CD4-positive, alpha-beta memory T cell (primary cell): ENCODE measurements around the gene RGS4. TPM values are rescaled to one million over a fixed set of nuclear protein-coding genes. Genes with fewer than 3 reads are reported as not detected.

ENCODE experiments used
- CTCF ChIA-PET: fragments of 350-600 bp; sonication (Branson Sonifier 250); formaldehyde crosslinking; loops from one replicate; lab custom pipeline; 2021; ENCODE audit warnings: inconsistent platforms; ENCODE audit not compliant: partially characterized antibody; lab: Charles Lee
- POLR2A ChIA-PET: fragments of 350-600 bp; sonication (Branson Sonifier 250); formaldehyde crosslinking; loops from one replicate; lab custom pipeline; 2021; ENCODE audit not compliant: partially characterized antibody; lab: Charles Lee
- DNase-seq, 5 donors: peaks; one replicate each; pipeline versions ENCODE4 v3.0.0 to v3.0.0-alpha.2; 2020 to 2022; ENCODE audit warnings: mixed read lengths in 1 of 5
- H3K27ac ChIP-seq: one replicate; pipeline ENCODE4 v1.7.0; 2013; ENCODE audit warnings: low read depth, low read length
- H3K27me3 ChIP-seq: 2 replicates; pipeline ENCODE4 v1.7.0; 2013; ENCODE audit warnings: mild to moderate bottlenecking, low read length, moderate library complexity; ENCODE audit not compliant: insufficient read depth
- H3K36me3 ChIP-seq: 2 replicates; pipeline ENCODE4 v1.7.0; 2013; ENCODE audit warnings: mild to moderate bottlenecking, low read length, moderate library complexity; ENCODE audit not compliant: insufficient read depth
- H3K4me1 ChIP-seq: 2 replicates; pipeline ENCODE4 v1.7.0; 2013; ENCODE audit warnings: mild to moderate bottlenecking, low read length, moderate library complexity; ENCODE audit not compliant: insufficient read depth
- H3K4me3 ChIP-seq, 2 donors: one replicate each; pipeline ENCODE4 v1.7.0; 2013; ENCODE audit warnings: low read length in 2 of 2, mild to moderate bottlenecking in 1 of 2
- H3K9me3 ChIP-seq, 2 donors: one replicate each; pipeline ENCODE4 v1.7.0; 2013; ENCODE audit warnings: low read length in 2 of 2, control low read depth in 1 of 2; ENCODE audit not compliant: control insufficient read depth in 1 of 2
- H3K27ac Mint-ChIP-seq, 7 donors: one replicate each; pipeline ENCODE4 v1.8.0; 2020 to 2021; ENCODE audit warnings: mixed read lengths in 7 of 7, mild to moderate bottlenecking in 6 of 7, inconsistent platforms in 3 of 7, moderate library complexity in 3 of 7
- H3K27me3 Mint-ChIP-seq, 2 donors: one replicate each; pipeline ENCODE4 v1.8.0; 2020 to 2021; ENCODE audit warnings: mixed read lengths in 2 of 2
- H3K36me3 Mint-ChIP-seq, 2 donors: one replicate each; pipeline ENCODE4 v1.8.0; 2020 to 2021; ENCODE audit warnings: mixed read lengths in 2 of 2, inconsistent platforms in 1 of 2, mild to moderate bottlenecking in 1 of 2
- H3K4me1 Mint-ChIP-seq, 4 donors: one replicate each; pipeline ENCODE4 v1.8.0; 2020 to 2021; ENCODE audit warnings: mixed read lengths in 4 of 4, mild to moderate bottlenecking in 1 of 4
- H3K4me3 Mint-ChIP-seq, 8 donors: one replicate each; pipeline ENCODE4 v1.8.0; 2020 to 2021; ENCODE audit warnings: mixed read lengths in 8 of 8, mild to moderate bottlenecking in 7 of 8, moderate library complexity in 6 of 8, inconsistent platforms in 3 of 8
- H3K9me3 Mint-ChIP-seq, 8 donors: one replicate each; pipeline ENCODE4 v1.8.0; 2020 to 2021; ENCODE audit warnings: mixed read lengths in 8 of 8, mild to moderate bottlenecking in 5 of 8, inconsistent platforms in 3 of 8, moderate library complexity in 1 of 8
- intact Hi-C: fragments of 100-400 bp; cut with micrococcal nuclease; formaldehyde crosslinking; loops from one replicate; pipeline ENCODE4 v1.15.1; 2023
- polyA plus RNA-seq, 2 donors: library from polyadenylated mRNA; unstranded; fragments of 300-500 nt; fragmentation: Illumina TruSeq; gene quantifications; one replicate each; pipeline ENCODE4 v1.2.3, GENCODE V29; 2021
- total RNA-seq, 2 experiments: library from RNA; stranded (reverse); gene quantifications; one replicate each; pipeline ENCODE4 v1.2.3, GENCODE V29; 2021

RGS4 gene
- total and polyA plus RNA-seq, 4 experiments from 2014 or later = not detected

GRCh38 chr1:163055005-163055404 is 14.2 kb upstream of the RGS4 start:
- no peaks in the 10 kb centered on the region for H3K36me3 ChIP-seq
- H3K4me3 ChIP-seq = no peak overlapping the region
- H3K36me3 Mint-ChIP-seq = no peaks in the 10 kb centered on the region
- CTCF ChIA-PET = no interaction called here
- H3K27ac ChIP-seq = no peak overlapping the region
- POLR2A ChIA-PET = no interaction called here
- intact Hi-C loops = no loop called here
- H3K27me3 Mint-ChIP-seq = peaks cover 3 to 4% of the 10 kb centered on the region in 2 donors
- H3K9me3 Mint-ChIP-seq = no peaks in the 10 kb centered on the region
- H3K4me3 Mint-ChIP-seq = no peak overlapping the region
- H3K4me1 ChIP-seq = no peaks in the 10 kb centered on the region
- H3K9me3 ChIP-seq = no peaks in the 10 kb centered on the region
- DNase-seq = no peak
- H3K4me1 Mint-ChIP-seq = no peaks in the 10 kb centered on the region
- no peak overlapping the region for H3K27ac Mint-ChIP-seq
- H3K27me3 ChIP-seq = no peaks in the 10 kb centered on the region

DNA sequence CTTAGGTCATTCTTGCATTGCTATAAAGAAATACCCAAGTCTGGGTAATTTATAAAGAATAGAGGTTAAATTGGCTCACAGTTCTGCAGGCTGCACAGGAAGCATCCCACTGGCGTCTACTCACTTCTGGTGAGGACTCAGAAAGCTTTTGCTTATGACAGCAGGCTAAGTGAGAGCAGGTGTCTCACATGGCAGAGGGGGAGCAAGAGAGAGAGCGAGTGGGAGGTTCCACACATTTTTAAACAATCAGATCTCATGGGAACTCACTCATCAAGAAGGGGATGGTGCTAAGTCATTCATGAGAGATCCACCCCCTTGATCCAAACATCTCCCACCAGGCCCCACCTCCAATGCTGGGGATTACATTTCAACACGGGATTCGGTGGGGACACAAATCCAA is 13.6 kb upstream of the RGS4 start:
- H3K9me3 Mint-ChIP-seq = no peaks in the 10 kb centered on the region
- H3K27me3 Mint-ChIP-seq = peaks cover 3 to 4% of the 10 kb centered on the region in 2 donors
- POLR2A ChIA-PET = no interaction called here
- no peak overlapping the region for H3K27ac Mint-ChIP-seq
- H3K27me3 ChIP-seq = no peaks in the 10 kb centered on the region
- H3K4me1 ChIP-seq = no peaks in the 10 kb centered on the region
- no peak overlapping the region for H3K4me3 Mint-ChIP-seq
- no peaks in the 10 kb centered on the region for H3K36me3 ChIP-seq
- no peaks in the 10 kb centered on the region for H3K36me3 Mint-ChIP-seq
- H3K4me1 Mint-ChIP-seq = no peaks in the 10 kb centered on the region
- H3K27ac ChIP-seq = no peak overlapping the region
- intact Hi-C loops = no loop called here
- CTCF ChIA-PET = no interaction called here
- H3K4me3 ChIP-seq = no peak overlapping the region
- DNase-seq = no peak
- no peaks in the 10 kb centered on the region for H3K9me3 ChIP-seq

GRCh38 chr1:163056831-163057230 is 12.3 kb upstream of the RGS4 start:
- Histone ChIP-seq H3K27ac (no peak overlapping the region), H3K4me1 (no peaks in the 10 kb centered on the region), H3K9me3 (no peaks in the 10 kb centered on the region), H3K4me3 (no peak overlapping the region), H3K36me3 (no peaks in the 10 kb centered on the region), H3K27me3 (no peaks in the 10 kb centered on the region)
- DNase-seq = no peak
- Mint-ChIP-seq H3K4me3 (no peak overlapping the region), H3K9me3 (no peaks in the 10 kb centered on the region), H3K36me3 (no peaks in the 10 kb centered on the region), H3K27me3 (peaks cover 3 to 4% of the 10 kb centered on the region in 2 donors), H3K4me1 (no peaks in the 10 kb centered on the region), H3K27ac (no peak overlapping the region)
- intact Hi-C loops = no loop called here
- CTCF ChIA-PET = no interaction called here
- POLR2A ChIA-PET = no interaction called here

DNA sequence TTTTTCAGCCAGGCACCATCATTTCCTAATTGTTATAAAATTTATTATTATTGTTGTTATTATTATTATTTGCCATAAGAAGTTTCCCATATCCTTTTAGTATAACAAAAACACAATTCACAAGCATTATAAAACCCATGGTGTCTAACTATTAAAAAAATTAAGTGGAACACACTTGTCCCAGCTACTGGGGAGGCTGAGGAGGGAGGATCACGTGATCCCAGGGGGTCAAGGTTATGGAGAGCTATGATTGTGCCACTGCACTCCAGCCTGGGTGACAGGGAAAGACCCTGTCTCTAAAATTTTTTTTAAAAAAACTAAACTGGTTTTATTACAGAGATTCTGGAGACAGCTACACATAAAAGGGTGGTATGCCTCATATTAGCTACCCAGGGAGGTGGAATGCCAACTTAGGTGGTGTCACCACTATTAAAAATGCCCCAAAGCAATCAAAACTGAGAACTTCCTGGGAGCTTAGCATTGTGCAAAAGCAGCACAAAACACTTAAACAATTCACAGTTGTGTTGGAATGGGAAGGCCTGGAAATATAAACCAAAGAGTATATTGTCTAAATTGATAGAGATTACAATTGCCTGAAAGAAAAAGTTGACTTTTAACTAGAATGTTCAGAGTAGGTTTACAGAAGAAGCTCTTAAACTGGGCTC is 8.7 kb upstream of the RGS4 start:
- H3K27ac Mint-ChIP-seq = no peak overlapping the region

DNA sequence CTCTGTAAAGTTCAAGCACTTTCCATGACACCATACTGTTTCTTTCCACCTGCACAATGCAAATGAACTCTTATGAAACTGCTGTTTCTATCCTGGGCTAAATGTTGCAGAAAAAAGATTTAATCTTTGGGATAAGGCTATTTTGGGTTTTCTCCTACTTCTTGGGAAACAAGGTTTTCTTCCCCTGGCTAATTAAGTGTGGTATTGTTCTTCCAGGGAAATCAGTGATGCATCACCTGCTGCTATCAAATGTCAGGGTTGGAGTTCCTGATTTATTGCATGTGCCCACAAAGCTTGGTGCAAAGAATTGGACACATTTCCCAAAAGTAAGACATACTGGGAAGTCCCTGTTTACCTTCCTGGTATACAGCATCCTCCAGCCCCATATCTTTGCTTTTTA is 6.0 kb upstream of the RGS4 start:
- H3K27me3 ChIP-seq = no peaks in the 10 kb centered on the region
- no peaks in the 10 kb centered on the region for H3K4me1 ChIP-seq
- no peaks in the 10 kb centered on the region for H3K4me1 Mint-ChIP-seq
- no peaks in the 10 kb centered on the region for H3K36me3 Mint-ChIP-seq
- peaks cover 3 to 7% of the 10 kb centered on the region in 2 donors for H3K27me3 Mint-ChIP-seq
- no peaks in the 10 kb centered on the region for H3K9me3 Mint-ChIP-seq
- ChIA-PET POLR2A (no interaction called here), CTCF (no interaction called here)
- H3K27ac Mint-ChIP-seq = no peak overlapping the region
- no peak overlapping the region for H3K4me3 ChIP-seq
- intact Hi-C loops = no loop called here
- no peak overlapping the region for H3K27ac ChIP-seq
- no peaks in the 10 kb centered on the region for H3K9me3 ChIP-seq
- no peak for DNase-seq
- no peak overlapping the region for H3K4me3 Mint-ChIP-seq
- H3K36me3 ChIP-seq = no peaks in the 10 kb centered on the region

More for the DNA sequence above, 8.7 kb upstream of the RGS4 start:
- Histone ChIP-seq H3K4me3 (no peak overlapping the region), H3K27me3 (no peaks in the 10 kb centered on the region), H3K27ac (no peak overlapping the region), H3K9me3 (no peaks in the 10 kb centered on the region), H3K36me3 (no peaks in the 10 kb centered on the region), H3K4me1 (no peaks in the 10 kb centered on the region)
- H3K4me1 Mint-ChIP-seq = no peaks in the 10 kb centered on the region
- H3K9me3 Mint-ChIP-seq = no peaks in the 10 kb centered on the region
- no peak overlapping the region for H3K4me3 Mint-ChIP-seq
- intact Hi-C loops = no loop called here
- ChIA-PET POLR2A (no interaction called here), CTCF (interaction anchor here (2.9 kb wide), 1 partner anchor 10 kb away, joined by 8 read pairs; no protein-coding TSS in a partner anchor)
- no peaks in the 10 kb centered on the region for H3K27me3 Mint-ChIP-seq
- H3K36me3 Mint-ChIP-seq = no peaks in the 10 kb centered on the region
- no peak for DNase-seq

- no peak overlapping the region for H3K4me3 Mint-ChIP-seq
- Histone ChIP-seq H3K4me1 (no peaks in the 10 kb centered on the region), H3K4me3 (no peak overlapping the region), H3K9me3 (no peaks in the 10 kb centered on the region), H3K27me3 (no peaks in the 10 kb centered on the region), H3K36me3 (no peaks in the 10 kb centered on the region), H3K27ac (no peak overlapping the region)
- H3K27me3 Mint-ChIP-seq = peaks cover 6 to 7% of the 10 kb centered on the region in 2 donors
- CTCF ChIA-PET = no interaction called here
- no peak overlapping the region for H3K27ac Mint-ChIP-seq
- POLR2A ChIA-PET = no interaction called here
- H3K36me3 Mint-ChIP-seq = no peaks in the 10 kb centered on the region
- H3K4me1 Mint-ChIP-seq = no peaks in the 10 kb centered on the region
- DNase-seq = no peak
- intact Hi-C loops = no loop called here
- no peaks in the 10 kb centered on the region for H3K9me3 Mint-ChIP-seq
Measured at GRCh38 chr1:163063610-163064009, 5.6 kb upstream of the RGS4 start.

DNA sequence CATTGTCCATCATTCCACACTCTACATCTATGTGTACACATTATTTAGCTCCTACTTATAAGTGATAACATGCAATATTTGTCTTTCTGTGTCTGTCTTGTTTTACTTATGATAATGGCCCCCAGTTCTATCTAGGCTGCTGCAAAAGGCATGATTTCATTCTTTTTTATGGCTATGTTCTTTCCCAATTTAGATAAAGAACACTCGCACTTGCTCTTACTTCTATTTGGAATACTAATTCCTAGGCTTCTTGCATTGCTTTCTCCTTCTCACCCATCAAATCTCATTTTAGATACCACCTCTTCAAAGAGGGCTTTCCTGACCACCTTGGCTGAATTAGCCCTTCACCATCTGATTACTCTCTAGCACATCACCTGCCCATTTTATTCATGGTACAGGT is 3.0 kb upstream of the RGS4 start:
- no peaks in the 10 kb centered on the region for H3K9me3 Mint-ChIP-seq
- H3K9me3 ChIP-seq = no peaks in the 10 kb centered on the region
- ChIA-PET CTCF (no interaction called here), POLR2A (no interaction called here)
- peaks cover 20 to 22% of the 10 kb centered on the region in 2 donors for H3K27me3 Mint-ChIP-seq
- no peak overlapping the region for H3K27ac Mint-ChIP-seq
- no peaks in the 10 kb centered on the region for H3K36me3 ChIP-seq
- H3K4me3 ChIP-seq = no peak overlapping the region
- intact Hi-C loops = no loop called here
- no peak overlapping the region for H3K4me3 Mint-ChIP-seq
- no peaks in the 10 kb centered on the region for H3K4me1 Mint-ChIP-seq
- H3K27me3 ChIP-seq = peaks cover 9% of the 10 kb centered on the region
- H3K4me1 ChIP-seq = no peaks in the 10 kb centered on the region
- H3K27ac ChIP-seq = no peak overlapping the region
- no peak for DNase-seq
- H3K36me3 Mint-ChIP-seq = no peaks in the 10 kb centered on the region
